ENCODE data around the gene APOBEC3C. TPM values are rescaled to one million over a fixed set of nuclear protein-coding genes. Genes with fewer than 3 reads are reported as not detected.

The APOBEC3C gene
- total RNA-seq: 7.5 and 13.0 TPM in 2 replicates

DNA sequence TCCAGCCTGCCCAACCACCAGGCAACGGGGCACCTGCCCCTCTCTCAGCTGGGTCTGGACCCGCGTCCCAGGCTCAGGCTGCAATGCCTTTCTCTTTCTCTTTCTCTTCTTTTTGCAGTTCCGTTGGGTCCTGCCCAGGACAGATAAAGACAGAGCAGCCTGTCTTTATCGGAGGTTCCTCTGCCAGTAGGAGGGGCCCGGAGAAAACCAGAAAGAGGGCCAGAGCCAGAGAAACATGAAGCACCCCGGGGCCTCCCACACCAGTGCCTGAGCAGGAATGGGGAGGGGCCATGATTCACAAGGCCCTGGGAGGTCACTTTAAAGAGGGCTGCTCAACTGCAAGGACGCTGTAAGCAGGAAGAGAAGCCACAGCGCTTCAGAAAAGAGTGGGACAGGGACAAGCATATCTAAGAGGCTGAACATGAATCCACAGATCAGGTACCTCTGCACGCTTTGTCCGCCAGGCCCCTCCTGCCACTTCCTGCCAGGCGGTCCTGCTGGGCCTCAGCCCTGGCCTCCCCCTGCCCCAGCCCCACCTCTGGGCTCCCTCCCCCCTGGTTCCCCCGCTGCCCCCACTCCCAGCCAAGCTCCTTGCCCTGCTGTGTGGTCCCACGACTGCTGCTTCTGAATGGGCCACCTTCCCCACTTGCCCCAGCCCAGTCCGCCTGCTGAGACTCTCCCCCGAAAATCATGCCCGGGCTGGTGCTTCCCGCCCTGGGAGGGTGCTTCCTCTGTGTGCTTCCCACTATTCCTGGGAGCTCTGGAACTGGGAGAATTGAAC, at the start of gene APOBEC3C:
APOBEC3C (plus strand) TSS at position 316 of the 781 bp plus-strand sequence; CDS start at position 422, 106 bp downstream.

DNA sequence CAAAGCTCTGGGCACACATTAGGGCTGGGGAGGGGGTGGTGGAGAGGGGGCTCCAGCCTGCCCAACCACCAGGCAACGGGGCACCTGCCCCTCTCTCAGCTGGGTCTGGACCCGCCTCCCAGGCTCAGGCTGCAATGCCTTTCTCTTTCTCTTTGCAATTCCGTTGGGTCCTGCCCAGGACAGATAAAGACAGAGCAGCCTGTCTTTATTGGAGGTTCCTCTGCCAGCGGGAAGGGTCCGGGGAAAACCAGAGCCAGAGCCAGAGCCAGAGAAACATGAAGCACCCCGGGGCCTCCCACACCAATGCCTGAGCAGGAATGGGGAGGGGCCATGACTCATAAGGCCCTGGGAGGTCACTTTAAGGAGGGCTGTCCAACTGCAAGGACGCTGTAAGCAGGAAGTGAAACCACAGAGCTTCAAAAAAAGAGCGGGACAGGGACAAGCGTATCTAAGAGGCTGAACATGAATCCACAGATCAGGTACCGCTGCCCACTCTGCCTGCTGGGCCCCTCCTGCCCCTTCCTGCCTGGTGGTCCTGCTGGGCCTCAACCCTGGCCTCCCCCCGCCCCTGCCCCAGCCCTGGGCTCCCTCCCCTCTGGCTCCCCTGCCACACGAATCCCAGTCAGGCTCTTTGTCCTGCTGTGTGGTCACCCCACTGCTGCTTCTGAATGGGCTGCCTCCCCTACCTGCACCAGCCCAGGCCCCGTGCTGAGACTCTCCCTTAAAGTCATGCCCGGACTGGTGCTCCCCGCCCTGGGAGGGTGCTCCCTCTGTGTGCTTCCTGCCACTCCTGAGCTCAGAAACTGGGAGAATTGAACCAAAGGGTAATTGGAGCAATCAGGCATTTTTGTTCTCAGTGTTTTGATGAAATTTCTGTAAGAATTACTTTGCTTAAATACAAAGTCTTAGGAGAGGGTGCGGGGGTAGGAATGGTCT, 31.8 kb upstream of the APOBEC3C start, which contains the start of gene APOBEC3B:
APOBEC3B (plus strand) TSS at position 356 of the 936 bp plus-strand sequence; CDS start at position 463, 107 bp downstream.

DNA sequence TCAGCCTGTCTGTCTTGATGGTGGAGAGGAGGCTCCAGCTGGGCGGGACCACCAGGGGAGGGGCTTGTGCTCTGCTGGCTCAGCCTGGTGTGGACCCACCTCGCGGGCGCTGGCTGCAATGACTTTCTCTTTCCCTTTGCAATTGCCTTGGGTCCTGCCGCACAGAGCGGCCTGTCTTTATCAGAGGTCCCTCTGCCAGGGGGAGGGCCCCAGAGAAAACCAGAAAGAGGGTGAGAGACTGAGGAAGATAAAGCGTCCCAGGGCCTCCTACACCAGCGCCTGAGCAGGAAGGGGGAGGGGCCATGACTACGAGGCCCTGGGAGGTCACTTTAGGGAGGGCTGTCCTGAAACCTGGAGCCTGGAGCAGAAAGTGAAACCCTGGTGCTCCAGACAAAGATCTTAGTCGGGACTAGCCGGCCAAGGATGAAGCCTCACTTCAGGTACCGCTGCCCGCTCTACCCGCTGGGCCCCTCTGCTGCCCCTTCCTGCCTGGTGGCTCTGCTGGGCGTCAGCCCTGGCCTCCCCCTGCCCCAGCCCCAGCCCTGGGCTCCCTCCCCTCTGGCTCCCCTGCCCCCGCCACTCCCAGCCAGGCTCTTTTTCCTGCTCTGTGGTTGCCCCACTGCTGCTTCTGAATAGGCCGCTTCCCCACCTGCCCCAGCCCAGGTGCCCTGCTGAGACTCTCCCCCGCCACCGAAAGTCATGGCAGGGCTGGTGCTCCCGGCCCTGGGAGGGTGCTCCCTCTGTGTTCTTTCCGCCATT, 26.7 kb downstream of the APOBEC3C start, which contains the start of gene APOBEC3F:
APOBEC3F (plus strand) TSS at position 327 of the 759 bp plus-strand sequence; CDS start at position 424, 97 bp downstream.

Other genes starting within 250 kb of the APOBEC3C start
- 29.1 and 38.3 TPM in 2 replicates for gene DNAL4, start 220.1 kb upstream of the APOBEC3C start, total RNA-seq
- gene NPTXR, start 170.2 kb upstream of the APOBEC3C start, total RNA-seq: under 0.01 and 5.7 TPM in 2 replicates
- gene CBX6, start 142.0 kb upstream of the APOBEC3C start, total RNA-seq: 13.7 and 32.5 TPM in 2 replicates
- 0.64 and 5.8 TPM in 2 replicates for gene APOBEC3A, start 56.6 kb upstream of the APOBEC3C start, total RNA-seq
- 0.34 and 0.50 TPM in 2 replicates for gene APOBEC3B, start 31.9 kb upstream of the APOBEC3C start, total RNA-seq
- gene APOBEC3D, start 6.9 kb downstream of the APOBEC3C start, total RNA-seq: 0.34 and 0.93 TPM in 2 replicates
- 2.1 and 4.3 TPM in 2 replicates for gene APOBEC3F, start 26.6 kb downstream of the APOBEC3C start, total RNA-seq
- gene APOBEC3G, start 63.0 kb downstream of the APOBEC3C start, total RNA-seq: 1.4 and 4.8 TPM in 2 replicates
- gene APOBEC3H, start 83.0 kb downstream of the APOBEC3C start, total RNA-seq: not detected in 2 replicates
- gene CBX7, start 138.4 kb downstream of the APOBEC3C start, total RNA-seq: 2.4 and 3.9 TPM in 2 replicates
- 3.8 and 10.7 TPM in 2 replicates for gene PDGFB, start 230.7 kb downstream of the APOBEC3C start, total RNA-seq